ENCODE measurements around the gene ZNF784.
A peak's percentile ranks its signal among the peaks of the same experiment; 100 is the strongest.

ZNF784 gene

DNA sequence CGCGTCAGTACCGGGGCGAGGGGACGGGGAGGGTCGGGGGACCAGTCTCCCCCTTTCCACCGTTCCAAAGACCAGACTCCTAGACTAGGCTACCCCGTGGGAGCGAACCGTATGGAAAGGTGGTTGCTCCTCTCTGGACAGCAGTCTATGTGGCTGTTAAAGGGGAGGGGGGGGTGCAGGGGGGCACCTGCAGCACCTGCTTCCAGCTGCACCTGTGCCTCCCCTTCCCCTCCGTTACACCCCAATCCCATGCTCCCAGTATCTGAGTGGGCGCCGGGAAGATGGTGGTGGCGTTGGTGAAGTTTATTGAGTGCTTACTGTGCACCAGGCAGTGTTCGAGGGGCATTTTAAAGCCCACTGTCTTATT, 23.7 kb downstream of the ZNF784 start:
- Histone ChIP-seq H3K4me3 (replicated peaks; ENCODE audit: low read depth, low read length) (peak overlapping the region; percentile 87), H3K36me3 (ENCODE audit: control insufficient read depth, insufficient read depth, low read length) (peaks cover 10% of the 10 kb centered on the region), H3K27me3 (replicated peaks; ENCODE audit: control insufficient read depth, insufficient read depth, low read length) (no peaks in the 10 kb centered on the region)
- DNase-seq (ENCODE audit: extremely low read depth, insufficient read length), result no peak
- TF ChIP-seq, protein P1, sequence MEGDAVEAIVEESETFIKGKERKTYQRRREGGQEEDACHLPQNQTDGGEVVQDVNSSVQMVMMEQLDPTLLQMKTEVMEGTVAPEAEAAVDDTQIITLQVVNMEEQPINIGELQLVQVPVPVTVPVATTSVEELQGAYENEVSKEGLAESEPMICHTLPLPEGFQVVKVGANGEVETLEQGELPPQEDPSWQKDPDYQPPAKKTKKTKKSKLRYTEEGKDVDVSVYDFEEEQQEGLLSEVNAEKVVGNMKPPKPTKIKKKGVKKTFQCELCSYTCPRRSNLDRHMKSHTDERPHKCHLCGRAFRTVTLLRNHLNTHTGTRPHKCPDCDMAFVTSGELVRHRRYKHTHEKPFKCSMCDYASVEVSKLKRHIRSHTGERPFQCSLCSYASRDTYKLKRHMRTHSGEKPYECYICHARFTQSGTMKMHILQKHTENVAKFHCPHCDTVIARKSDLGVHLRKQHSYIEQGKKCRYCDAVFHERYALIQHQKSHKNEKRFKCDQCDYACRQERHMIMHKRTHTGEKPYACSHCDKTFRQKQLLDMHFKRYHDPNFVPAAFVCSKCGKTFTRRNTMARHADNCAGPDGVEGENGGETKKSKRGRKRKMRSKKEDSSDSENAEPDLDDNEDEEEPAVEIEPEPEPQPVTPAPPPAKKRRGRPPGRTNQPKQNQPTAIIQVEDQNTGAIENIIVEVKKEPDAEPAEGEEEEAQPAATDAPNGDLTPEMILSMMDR (IDR thresholded peaks at IDR 0.05; ENCODE audit: insufficient read depth, low read length, poor library complexity, severe bottlenecking), result no peak

DNA sequence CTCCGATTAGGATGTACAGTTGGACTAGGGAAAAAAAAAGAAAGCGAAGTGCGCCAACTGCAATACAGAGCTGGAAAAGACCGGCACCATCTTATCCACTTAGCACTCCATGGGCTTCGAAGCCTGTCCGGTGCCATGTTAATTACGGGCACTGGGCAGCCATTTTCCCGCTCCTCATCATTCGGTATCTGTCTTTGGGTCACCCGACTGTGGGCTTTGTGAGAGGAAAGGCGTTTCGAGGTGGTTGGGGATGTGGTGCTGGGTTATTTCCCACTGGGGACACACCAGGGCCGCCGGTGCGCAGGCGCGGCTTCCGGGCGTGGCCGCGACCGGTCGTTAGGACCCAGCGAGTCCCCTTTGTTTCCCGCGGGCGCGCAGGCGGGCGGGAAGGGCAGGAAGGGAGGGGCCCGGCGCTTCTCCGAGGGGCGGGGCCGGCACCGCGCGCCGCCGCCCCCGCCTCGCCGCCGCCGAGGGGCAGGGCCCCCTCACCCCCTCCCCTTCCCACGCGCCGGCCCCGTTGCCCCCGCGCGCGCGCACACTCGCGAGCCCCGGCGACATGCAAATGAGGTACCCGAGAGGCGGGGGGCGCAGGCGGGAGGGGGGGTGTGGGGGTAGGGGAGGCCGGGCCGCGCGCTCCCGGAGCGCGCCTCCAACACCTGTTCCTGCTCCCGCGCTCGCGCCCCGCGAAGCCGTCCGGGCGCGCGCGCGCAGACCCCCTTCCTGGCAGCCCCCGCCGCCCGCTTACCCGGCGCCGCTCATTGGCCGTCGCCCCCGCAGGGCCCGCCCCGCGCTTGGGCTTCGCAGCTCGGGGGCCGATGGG, 24.3 kb downstream of the ZNF784 start, which contains the start of gene ZNF524:
Gene ZNF524, plus strand, starts transcription at position 447 of the 820 bp plus-strand sequence. CDS start 1,825 bp downstream, outside the sequence.
- peak; percentile 95 for DNase-seq (ENCODE audit: extremely low read depth, insufficient read length)
- TF ChIP-seq, protein P1 (IDR thresholded peaks at IDR 0.05; ENCODE audit: insufficient read depth, low read length, poor library complexity, severe bottlenecking), result no peak
- Histone ChIP-seq H3K36me3 (ENCODE audit: control insufficient read depth, insufficient read depth, low read length) (peaks cover 11% of the 10 kb centered on the region), H3K27me3 (replicated peaks; ENCODE audit: control insufficient read depth, insufficient read depth, low read length) (no peaks in the 10 kb centered on the region), H3K4me3 (replicated peaks; ENCODE audit: low read depth, low read length) (peak within 1 kb of the TSS; percentile 87)

DNA sequence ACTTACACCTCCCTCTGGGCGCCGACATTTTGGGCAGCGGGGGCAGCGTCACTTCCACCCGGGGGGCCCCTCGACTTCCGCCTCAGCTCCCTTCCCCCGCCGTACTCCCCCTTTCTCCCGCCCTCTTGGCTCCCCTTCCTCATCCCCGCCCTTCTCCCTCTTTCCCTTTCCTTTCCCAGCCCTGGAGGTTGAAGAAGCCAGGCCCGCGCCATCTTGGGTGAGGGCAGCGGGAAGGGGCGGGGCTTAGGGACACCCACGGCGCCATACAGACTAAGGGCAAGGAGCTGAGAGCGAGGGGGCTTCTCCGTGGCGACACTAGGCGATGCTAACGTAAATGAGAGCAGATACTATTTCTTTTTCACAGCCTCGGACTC, 24.9 kb downstream of the ZNF784 start, which contains the start of gene FIZ1:
Gene FIZ1, minus strand, starts transcription at position 50 of the 374 bp plus-strand sequence. CDS start 1,652 bp downstream, outside the sequence.
- DNase-seq (ENCODE audit: extremely low read depth, insufficient read length), result peak; percentile 97
- Histone ChIP-seq H3K36me3 (ENCODE audit: control insufficient read depth, insufficient read depth, low read length) (peaks cover 12% of the 10 kb centered on the region), H3K27me3 (replicated peaks; ENCODE audit: control insufficient read depth, insufficient read depth, low read length) (no peaks in the 10 kb centered on the region), H3K4me3 (replicated peaks; ENCODE audit: low read depth, low read length) (peak within 1 kb of the TSS; percentile 87)
- TF ChIP-seq, protein P1 (IDR thresholded peaks at IDR 0.05; ENCODE audit: insufficient read depth, low read length, poor library complexity, severe bottlenecking), result no peak

DNA sequence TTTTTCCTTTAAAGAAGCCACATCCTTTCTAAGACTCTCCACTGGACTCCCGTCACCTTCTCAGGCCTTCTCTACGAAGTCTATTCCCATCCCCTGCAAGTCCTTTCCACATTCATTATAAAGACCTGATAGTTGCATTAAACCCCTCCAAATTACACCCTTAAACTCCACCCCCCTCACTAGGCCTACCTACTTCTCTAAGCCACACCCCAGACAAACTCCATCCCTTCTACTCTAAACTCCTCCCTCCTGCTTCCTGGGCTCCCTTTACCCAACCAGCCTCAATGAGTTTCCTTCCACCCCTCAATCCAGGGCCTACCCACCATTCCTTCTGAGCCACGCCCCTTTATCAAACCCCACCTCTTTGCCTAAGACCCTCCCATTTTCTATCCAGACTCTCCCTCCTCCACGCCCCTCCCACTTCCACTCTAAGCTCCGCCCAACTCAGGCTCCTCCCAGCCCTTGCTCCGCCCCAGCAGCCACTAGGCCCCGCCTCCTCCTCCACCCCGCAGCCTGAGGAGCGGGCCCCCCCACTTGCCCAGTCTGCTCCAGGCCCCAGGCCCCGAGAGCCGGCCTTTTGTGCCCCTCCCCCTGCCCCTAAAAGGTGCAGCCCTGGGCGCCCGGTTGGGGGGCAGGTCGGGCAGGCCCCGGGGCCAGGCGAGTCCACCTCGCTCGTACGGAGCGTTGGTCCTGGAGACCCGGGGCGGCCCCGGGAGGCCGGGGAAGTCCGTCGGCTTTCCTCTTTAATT, 25.5 kb downstream of the ZNF784 start:
- Histone ChIP-seq H3K4me3 (replicated peaks; ENCODE audit: low read depth, low read length) (peak overlapping the region; percentile 87), H3K36me3 (ENCODE audit: control insufficient read depth, insufficient read depth, low read length) (peaks cover 12% of the 10 kb centered on the region), H3K27me3 (replicated peaks; ENCODE audit: control insufficient read depth, insufficient read depth, low read length) (no peaks in the 10 kb centered on the region)
- peak; percentile 93 for DNase-seq (ENCODE audit: extremely low read depth, insufficient read length)
- TF ChIP-seq, protein P1 (IDR thresholded peaks at IDR 0.05; ENCODE audit: insufficient read depth, low read length, poor library complexity, severe bottlenecking), result no peak

DNA sequence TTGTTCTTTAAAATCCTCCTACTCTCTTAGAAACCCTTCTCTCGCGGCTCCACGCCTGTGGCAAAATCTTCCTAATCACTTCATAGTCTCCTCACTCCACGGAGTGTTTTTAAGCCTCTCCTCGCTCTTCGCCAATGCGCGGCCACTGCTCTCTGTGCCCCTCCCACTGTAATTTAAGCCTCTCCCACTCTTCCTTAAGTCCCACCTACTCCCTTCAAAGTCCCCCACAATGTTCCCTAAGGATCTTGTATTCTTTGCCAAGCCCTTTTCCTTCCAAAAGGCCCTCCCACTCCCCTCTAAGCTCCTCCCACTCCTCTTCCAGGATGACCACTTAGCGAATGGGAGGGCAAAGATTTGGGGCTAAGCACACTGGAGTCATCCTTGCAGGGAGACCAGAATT, 26.3 kb downstream of the ZNF784 start:
- no peak for DNase-seq (ENCODE audit: extremely low read depth, insufficient read length)
- H3K27me3 ChIP-seq (replicated peaks; ENCODE audit: control insufficient read depth, insufficient read depth, low read length), result no peaks in the 10 kb centered on the region
- TF ChIP-seq, protein P1 (IDR thresholded peaks at IDR 0.05; ENCODE audit: insufficient read depth, low read length, poor library complexity, severe bottlenecking), result no peak
- no peak overlapping the region for H3K4me3 ChIP-seq (replicated peaks; ENCODE audit: low read depth, low read length)
- H3K36me3 ChIP-seq (ENCODE audit: control insufficient read depth, insufficient read depth, low read length), result peaks cover 14% of the 10 kb centered on the region
